ENCODE measurements around the gene RIPOR3.

GRCh38 chr20:50554694-50555579, 136.4 kb downstream of the RIPOR3 start:
- no peak for TF ChIP-seq CTCF (IDR thresholded peaks at IDR 0.05; ENCODE audit: poor library complexity)
- no peak for TF ChIP-seq EZH2 (IDR thresholded peaks at IDR 0.05; ENCODE audit: borderline replicate concordance)

All from hepatocyte (in vitro differentiated cells).